Spleen (tissue), 11 donors: ENCODE measurements around the gene ACOXL. TPM values are rescaled to one million over a fixed set of nuclear protein-coding genes. Genes with fewer than 3 reads are reported as not detected.
"Not testable (repeated sequence)": the region's sequence is repeated elsewhere in the genome, so short reads cannot be mapped to it uniquely, and the experiment has no call there.

ENCODE experiments used
- DNase-seq: peaks from one replicate; pipeline ENCODE4 v3.0.0-alpha.2; 2020
- H3K27ac ChIP-seq, 8 donors: fragments of 200-600 bp; sonication (generic) in 7 of 8; 1 replicate in 4 of 8; 2 replicates in 4 of 8; pipeline versions ENCODE4 v1.5.0 to v1.8.0; 2016 to 2021; ENCODE audit warnings: inconsistent platforms in 4 of 8, mild to moderate bottlenecking in 4 of 8, moderate library complexity in 1 of 8
- H3K27me3 ChIP-seq, 7 donors: fragments of 200-600 bp; sonication (generic) in 6 of 7; replicated peaks in 1 of 7; 1 replicate in 4 of 7; 2 replicates in 3 of 7; pipeline versions ENCODE4 v1.5.0 to v1.8.0; 2016 to 2021; ENCODE audit warnings: inconsistent platforms in 3 of 7, mild to moderate bottlenecking in 1 of 7
- H3K36me3 ChIP-seq, 6 donors: fragments of 200-600 bp; sonication (generic) in 5 of 6; 1 replicate in 4 of 6; 2 replicates in 2 of 6; pipeline versions ENCODE4 v1.5.0 to v1.8.0; 2016 to 2021; ENCODE audit warnings: inconsistent platforms in 2 of 6
- H3K4me1 ChIP-seq, 6 donors: fragments of 200-600 bp; sonication (generic) in 5 of 6; 1 replicate in 3 of 6; 2 replicates in 3 of 6; pipeline versions ENCODE4 v1.5.0 to v1.8.0; 2016 to 2021; ENCODE audit warnings: inconsistent platforms in 3 of 6
- H3K4me3 ChIP-seq, 8 donors: fragments of 200-600 bp; sonication (generic) in 7 of 8; 1 replicate in 4 of 8; 2 replicates in 4 of 8; pipeline versions ENCODE4 v1.5.0 to v1.8.0; 2016 to 2021; ENCODE audit warnings: inconsistent platforms in 4 of 8, mild to moderate bottlenecking in 4 of 8, moderate library complexity in 2 of 8
- H3K9me3 ChIP-seq, 8 donors: fragments of 200-600 bp; sonication (generic) in 7 of 8; 1 replicate in 4 of 8; 2 replicates in 4 of 8; pipeline versions ENCODE4 v1.5.0 to v1.8.0; 2016 to 2021; ENCODE audit warnings: inconsistent platforms in 4 of 8
- CTCF ChIP-seq, 11 experiments: fragments of 200-600 bp in 7 of 11; fragments of 450-650 bp in 4 of 11; sonication (generic) in 4 of 11; IDR thresholded peaks in 8 of 11; conservative IDR thresholded peaks in 3 of 11; 1 replicate in 7 of 11; 2 replicates in 4 of 11; pipeline versions ENCODE4 v1.4.0 to v1.8.0; 2016 to 2021; ENCODE audit warnings: antibody characterized with exemption in 11 of 11, inconsistent platforms in 4 of 11, mild to moderate bottlenecking in 1 of 11
- POLR2A ChIP-seq, 3 donors: fragments of 450-650 bp; IDR thresholded peaks; one replicate each; pipeline ENCODE4 v1.5.1; 2017; ENCODE audit warnings: antibody characterized with exemption in 3 of 3, mild to moderate bottlenecking in 1 of 3
- POLR2AphosphoS5 ChIP-seq, 3 donors: sonication (generic); formaldehyde crosslinking; IDR thresholded peaks; one replicate each; pipeline ENCODE4 v1.5.1; 2017; ENCODE audit warnings: antibody characterized with exemption in 3 of 3
- WGBS, 5 donors: extraction: QIAGEN DNeasy Blood & Tissue Kit in 3 of 5; methylation state at CpG; one replicate each; pipeline versions ENCODE4 v1.1.5 to v1.1.7; 2013 to 2018; 5-methylcytosine and 5-hydroxymethylcytosine counted together
- intact Hi-C: fragments of 100-400 bp; cut with DNase I; formaldehyde crosslinking; loops from one replicate; pipeline ENCODE4 v1.15.0; 2023; ENCODE audit warnings: low total_unique reads
- polyA plus RNA-seq, 3 donors: library from polyadenylated mRNA; stranded (reverse); fragments of 200-250 nt; gene quantifications; one replicate each; pipeline ENCODE4 v1.2.1, GENCODE V29; 2013
- total RNA-seq, 7 donors: library from RNA; depleted of rRNA in 3 of 7; stranded (reverse); fragments of >200 nt in 3 of 7; fragmentation: NEBNext Ultra II Directional in 4 of 7; extraction: Animal tissue kit (Norgen Biotek cat#: 25700) in 4 of 7; gene quantifications; one replicate each; pipeline versions ENCODE4 v1.1.0 to v1.2.1, GENCODE V29; 2016 to 2021
- donor health status: healthy with polysubstance abuse.
- donor health status: DM: no; HTN: no; CAD: no; lungs with moderate emphysema.
- donor health status: DM: no; HTN: no; CAD: no.
- donor health status: Bipolar disorder and iron deficiency.
- donor health status: healthy.
- donor health status: DM: no; HTN: no; CAD: no.
- donor health status: DM: yes; HTN: yes; CAD: no.

ACOXL gene
- total and polyA plus RNA-seq, 10 donors = 0.04 to 1.0 (median 0.66) TPM

GRCh38 chr2:110853948-110854347 lies 121.6 kb downstream of the ACOXL start:
- peaks cover 0 to 1% (median 0%) of the 10 kb centered on the region in 7 donors for H3K27me3 ChIP-seq
- WGBS, 5 donors = 86 to 94% (median 89%) methylated on average over 3 of the region's 3 CpGs
- no peaks in the 10 kb centered on the region for H3K9me3 ChIP-seq
- peaks cover 0 to 56% (median 25%) of the 10 kb centered on the region in 6 donors for H3K4me1 ChIP-seq
- TF ChIP-seq POLR2A (IDR thresholded peaks at IDR 0.05) (no peak), POLR2AphosphoS5 (IDR thresholded peaks at IDR 0.05) (no peak)
- no peaks in the 10 kb centered on the region for H3K36me3 ChIP-seq
- no peak for DNase-seq
- H3K27ac ChIP-seq = peak overlapping the region in 1 of 8 donors; percentile 20
- intact Hi-C loops = no loop called here
- H3K4me3 ChIP-seq = no peak overlapping the region

- Histone ChIP-seq H3K4me3 (no peak overlapping the region), H3K27ac (peak overlapping the region in 1 of 8 donors; percentile 20), H3K36me3 (no peaks in the 10 kb centered on the region), H3K27me3 (peaks cover 0 to 7% (median 0%) of the 10 kb centered on the region in 7 donors), H3K9me3 (no peaks in the 10 kb centered on the region), H3K4me1 (peaks cover 0 to 62% (median 30%) of the 10 kb centered on the region in 6 donors)
- peak in 8 of 11 experiments; percentile 9 to 34 (median 18) for TF ChIP-seq CTCF (IDR thresholded peaks at IDR 0.05 in 8 of 11, conservative IDR thresholded peaks at IDR 0.05 in 3 of 11)
- TF ChIP-seq POLR2A (IDR thresholded peaks at IDR 0.05) = no peak
- intact Hi-C loops = no loop called here
- no peak for DNase-seq
Measured at GRCh38 chr2:110854355-110855081, 122.1 kb downstream of the ACOXL start.

GRCh38 chr2:110855841-110856240 lies 123.5 kb downstream of the ACOXL start:
- H3K27me3 ChIP-seq = peaks cover 0 to 12% (median 0%) of the 10 kb centered on the region in 7 donors
- H3K27ac ChIP-seq, H3K36me3 ChIP-seq, H3K9me3 ChIP-seq, intact Hi-C loops, H3K4me3 ChIP-seq, DNase-seq: not testable (repeated sequence)
- peaks cover 0 to 75% (median 38%) of the 10 kb centered on the region in 6 donors for H3K4me1 ChIP-seq
- WGBS, 5 donors = 88 to 96% (median 93%) methylated on average over 7 of the region's 7 CpGs

- 38 to 52% (median 40%) methylated on average over 12 of the region's 12 CpGs for WGBS, 5 donors
Measured at GRCh38 chr2:110858135-110858725, 125.9 kb downstream of the ACOXL start.

More at GRCh38 chr2:110858135-110858725, 125.9 kb downstream of the ACOXL start:
- Histone ChIP-seq H3K27ac (peak overlapping the region in 7 of 8 donors; percentile 30 to 70 (median 59)), H3K27me3 (peaks cover 0 to 23% (median 0%) of the 10 kb centered on the region in 7 donors), H3K36me3 (no peaks in the 10 kb centered on the region), H3K4me1 (peaks cover 0 to 55% (median 23%) of the 10 kb centered on the region in 6 donors), H3K4me3 (peak overlapping the region in 2 of 8 donors; percentile 6 to 12), H3K9me3 (no peaks in the 10 kb centered on the region)
- intact Hi-C loops = no loop called here
- DNase-seq = no peak
- TF ChIP-seq POLR2A (IDR thresholded peaks at IDR 0.05) (no peak), POLR2AphosphoS5 (IDR thresholded peaks at IDR 0.05) (peak in 2 of 3 donors; percentile 50 to 83), CTCF (IDR thresholded peaks at IDR 0.05 in 8 of 11, conservative IDR thresholded peaks at IDR 0.05 in 3 of 11) (no peak)
